HG03060 (cell line): Measurements from ENCODE around the gene PLN.

Source experiments
- ATAC-seq: cut with Tn5 transposase; IDR thresholded peaks from one replicate; pipeline ENCODE4 v1.9.1; 2021; ENCODE audit warnings: low read depth, moderate number of reproducible peaks; ENCODE audit not compliant: unreplicated experiment

Gene PLN

DNA sequence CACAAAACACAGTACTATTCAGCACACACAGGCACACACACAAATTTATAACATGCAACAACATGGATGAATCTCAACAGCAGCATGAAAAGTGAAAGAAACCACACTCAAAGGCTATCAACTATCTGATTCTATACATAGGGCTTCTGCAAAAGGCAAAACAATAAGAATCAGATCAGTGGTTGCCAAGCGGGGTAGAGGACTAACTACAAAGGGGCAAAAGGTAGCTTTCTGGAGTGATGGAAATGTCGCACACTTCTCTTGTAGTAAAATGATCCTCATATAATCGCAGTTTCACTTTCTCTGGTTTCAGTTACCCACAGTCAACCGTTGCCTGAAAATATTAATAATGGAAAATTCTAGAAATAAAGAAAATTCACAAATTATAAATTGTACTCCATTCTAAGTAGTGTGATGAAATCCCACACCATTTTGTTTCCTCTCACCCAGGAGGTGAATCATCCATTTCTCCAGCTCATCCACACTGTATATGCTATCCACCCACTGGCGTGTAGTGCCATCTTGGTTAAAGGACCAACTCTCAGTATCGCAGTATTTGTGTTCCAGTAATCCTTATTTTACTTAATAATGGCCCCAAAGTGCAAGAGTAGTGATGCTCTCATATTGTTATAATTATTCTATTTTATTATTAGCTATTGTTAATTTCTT, 12.8 kb upstream of the PLN start:
- ATAC-seq: no peak

GRCh38 chr6:118536478-118536877, 11.6 kb upstream of the PLN start:
- no peak for ATAC-seq

- no peak for ATAC-seq
Observed at GRCh38 chr6:118537574-118537973, 10.5 kb upstream of the PLN start.

GRCh38 chr6:118542184-118542952, 5.7 kb upstream of the PLN start:
- no peak for ATAC-seq

DNA sequence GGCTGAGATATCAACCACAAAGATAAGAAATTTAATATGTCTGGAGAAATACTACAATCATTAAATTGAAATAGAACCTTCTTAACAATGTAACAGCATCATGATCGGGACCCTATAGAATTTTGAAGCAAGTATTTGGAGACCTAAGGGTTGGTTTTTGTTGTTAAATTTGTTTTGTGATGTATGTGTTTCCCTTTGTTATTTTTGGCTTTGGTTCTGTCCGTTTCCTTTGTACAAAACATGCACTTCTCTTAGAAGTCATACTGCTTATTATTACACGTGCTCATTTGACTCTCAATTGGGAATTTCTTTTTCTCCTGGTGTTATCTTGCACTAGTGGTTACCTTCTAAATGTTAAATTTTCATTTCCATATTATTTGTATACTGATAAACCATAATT, 4.0 kb upstream of the PLN start:
- no peak for ATAC-seq

DNA sequence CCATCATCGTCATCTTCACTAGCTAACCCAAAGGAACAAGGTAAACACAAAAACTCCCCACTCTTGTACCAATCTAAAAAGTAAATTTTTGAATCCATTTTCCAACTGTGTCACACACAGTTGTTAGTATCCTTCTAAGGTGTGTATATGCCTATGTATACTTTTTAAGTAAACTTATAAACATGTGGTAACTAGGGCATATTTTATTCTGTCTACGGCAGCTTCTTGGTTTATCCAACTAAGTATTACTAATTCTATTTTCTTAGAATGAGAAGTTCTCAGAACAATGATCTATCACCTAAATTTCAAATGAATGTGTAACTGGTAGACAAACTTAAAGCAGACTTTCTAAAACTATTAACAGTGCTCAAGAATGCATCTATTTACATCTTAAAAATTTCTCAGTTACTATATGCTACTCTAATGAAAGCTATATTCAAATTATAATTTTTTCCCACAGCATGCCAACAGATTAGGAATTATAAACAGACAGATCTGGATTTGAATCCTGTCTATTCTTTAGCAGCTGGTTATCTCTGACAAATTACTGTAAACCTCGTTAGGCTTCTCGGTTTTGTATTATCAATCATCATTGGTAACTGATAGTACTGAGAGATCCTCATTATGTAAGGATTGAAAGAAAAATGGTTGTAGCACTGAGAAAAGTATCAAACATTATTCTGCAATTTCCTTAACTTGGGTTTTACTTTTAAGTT, 1.8 kb upstream of the PLN start:
- no peak for ATAC-seq

GRCh38 chr6:118546880-118547218, 1.2 kb upstream of the PLN start:
- ATAC-seq: no peak

GRCh38 chr6:118548613-118549012, 517 bp downstream of the PLN start:
- no peak for ATAC-seq

DNA sequence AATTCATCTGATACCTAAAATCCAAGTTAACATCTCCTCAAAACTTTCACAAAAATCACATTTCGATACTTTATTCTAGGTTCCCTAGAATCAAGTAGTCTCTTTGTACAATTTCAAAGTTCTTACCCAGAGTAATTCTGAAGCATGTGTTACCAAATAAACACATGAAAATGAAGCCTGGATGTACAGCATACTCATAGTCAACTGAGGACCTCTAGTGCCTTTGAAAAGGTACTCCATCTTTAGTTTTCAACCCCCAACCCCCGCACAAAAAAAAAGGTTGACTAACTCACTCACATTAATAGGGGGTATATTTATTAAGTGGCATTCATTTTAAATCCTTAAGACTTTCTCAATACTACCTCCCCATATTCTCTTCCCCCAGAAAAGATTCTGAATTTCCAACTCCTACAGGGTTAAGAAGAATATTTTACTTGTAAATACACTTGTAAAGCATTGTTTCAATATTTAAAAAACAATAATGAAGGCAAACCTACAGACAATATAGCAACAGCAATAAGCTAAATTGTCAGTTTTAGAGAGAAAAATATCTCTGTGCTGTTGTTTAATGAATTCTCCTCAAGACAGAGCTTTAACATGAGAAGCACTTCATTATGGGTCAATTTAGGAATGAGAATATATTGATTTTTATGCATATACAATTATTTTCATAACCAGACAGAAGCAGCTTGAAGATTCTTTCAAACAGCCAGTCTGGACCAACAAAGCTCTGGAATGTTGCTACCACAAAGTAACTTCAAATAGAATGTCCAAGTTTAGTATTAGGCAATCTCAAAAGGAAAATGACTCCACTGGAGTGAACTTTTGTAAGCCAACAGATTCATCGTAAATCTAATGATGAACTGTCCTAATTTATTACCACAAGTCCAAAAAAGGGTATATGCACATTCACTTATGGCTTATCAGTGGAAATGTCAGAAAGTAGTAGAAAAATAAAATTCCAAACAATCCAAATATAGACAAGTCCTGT, 3.3 kb downstream of the PLN start:
- peak; percentile 65 for ATAC-seq

- no peak for ATAC-seq
Observed at GRCh38 chr6:118553132-118553531, 5.0 kb downstream of the PLN start.

DNA sequence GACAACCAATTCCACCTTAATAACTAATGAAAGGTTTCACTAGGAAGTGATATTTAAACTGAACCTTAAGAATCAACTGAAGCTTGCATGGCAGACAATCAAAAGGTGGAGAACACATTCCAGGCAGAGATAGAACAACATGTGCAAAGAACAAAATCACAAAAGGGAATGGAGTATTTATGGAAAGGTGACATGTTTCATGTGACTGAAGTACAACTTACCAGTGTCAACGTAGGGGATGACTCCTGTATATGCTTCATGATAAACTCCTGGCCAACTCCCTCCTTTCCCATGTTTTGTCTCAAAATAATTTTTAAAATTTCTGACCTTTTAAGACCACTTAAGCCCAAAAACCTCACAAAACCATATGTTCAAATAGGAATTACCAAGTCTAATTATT, 6.6 kb downstream of the PLN start:
- ATAC-seq: no peak

DNA sequence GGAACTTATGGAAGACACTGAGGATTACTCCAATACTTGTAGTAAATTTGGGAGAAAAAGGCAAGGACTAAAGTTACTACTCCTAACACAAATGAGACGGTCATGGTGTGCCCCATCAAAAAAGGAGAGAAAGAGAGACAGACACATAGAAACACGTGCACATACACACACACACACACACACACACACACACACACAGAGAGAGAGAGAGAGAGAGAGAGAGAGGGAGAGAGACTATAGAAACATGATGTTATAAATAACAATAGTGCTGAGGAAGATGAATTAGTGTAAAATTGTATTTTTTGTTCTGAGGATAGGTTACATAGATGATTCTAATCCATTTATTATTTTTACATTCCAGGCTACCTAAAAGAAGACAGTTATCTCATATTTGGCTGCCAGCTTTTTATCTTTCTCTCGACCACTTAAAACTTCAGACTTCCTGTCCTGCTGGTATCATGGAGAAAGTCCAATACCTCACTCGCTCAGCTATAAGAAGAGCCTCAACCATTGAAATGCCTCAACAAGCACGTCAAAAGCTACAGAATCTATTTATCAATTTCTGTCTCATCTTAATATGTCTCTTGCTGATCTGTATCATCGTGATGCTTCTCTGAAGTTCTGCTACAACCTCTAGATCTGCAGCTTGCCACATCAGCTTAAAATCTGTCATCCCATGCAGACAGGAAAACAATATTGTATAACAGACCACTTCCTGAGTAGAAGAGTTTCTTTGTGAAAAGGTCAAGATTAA, 10.5 kb downstream of the PLN start:
- no peak for ATAC-seq

GRCh38 chr6:118559659-118560058, 11.6 kb downstream of the PLN start:
- ATAC-seq: peak; percentile 62

DNA sequence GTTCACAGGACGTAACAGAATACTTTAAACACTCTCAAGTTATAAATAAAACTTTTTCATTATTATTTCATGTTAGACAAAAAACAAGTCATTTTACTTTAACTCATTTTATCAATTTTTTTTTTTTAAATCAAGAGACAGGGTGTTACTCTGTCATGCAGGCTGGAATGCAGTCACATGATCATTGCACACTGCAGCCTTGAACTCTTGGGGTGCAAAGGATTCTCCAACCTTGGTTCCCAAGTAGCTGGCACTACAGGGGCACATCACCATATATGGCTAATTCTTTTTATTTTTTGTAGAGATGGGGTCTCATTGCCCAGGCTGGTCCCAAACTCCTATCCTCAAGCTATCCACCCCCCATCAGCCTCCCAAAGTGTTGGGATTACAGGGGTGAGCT, 14.2 kb downstream of the PLN start:
- no peak for ATAC-seq

GRCh38 chr6:118562959-118563358, 14.9 kb downstream of the PLN start:
- no peak for ATAC-seq

DNA sequence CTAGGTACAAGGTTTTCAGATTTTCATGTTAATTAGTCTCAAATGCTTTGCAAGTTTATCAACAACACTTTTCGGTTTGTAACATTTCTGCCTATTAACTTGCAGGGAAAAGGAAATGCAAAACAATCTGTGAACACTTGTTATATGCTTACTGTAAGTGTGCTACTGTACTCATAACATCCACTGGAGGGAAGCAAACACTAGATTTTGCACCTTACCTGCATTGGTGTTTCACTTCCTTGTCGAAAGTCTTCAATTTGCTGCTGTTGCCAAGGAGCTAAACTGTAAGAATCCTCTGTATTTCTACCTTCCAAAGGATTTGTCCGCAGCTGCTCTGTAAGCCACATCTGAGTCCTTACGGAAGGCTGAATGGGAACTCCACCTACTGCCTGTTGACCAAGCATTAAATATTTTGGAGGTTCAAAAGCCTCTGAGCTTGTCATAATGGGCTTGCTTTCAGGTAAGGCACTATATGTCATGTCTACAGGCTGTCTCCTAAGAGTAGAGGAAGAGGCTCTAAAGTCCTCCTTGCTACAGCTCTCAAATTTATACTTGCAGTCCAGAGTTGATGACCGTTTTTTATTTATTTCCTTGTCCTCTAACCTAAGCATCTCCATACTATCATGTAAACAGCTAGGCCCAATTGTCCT, 17.3 kb downstream of the PLN start:
- peak; percentile 97 for ATAC-seq

DNA sequence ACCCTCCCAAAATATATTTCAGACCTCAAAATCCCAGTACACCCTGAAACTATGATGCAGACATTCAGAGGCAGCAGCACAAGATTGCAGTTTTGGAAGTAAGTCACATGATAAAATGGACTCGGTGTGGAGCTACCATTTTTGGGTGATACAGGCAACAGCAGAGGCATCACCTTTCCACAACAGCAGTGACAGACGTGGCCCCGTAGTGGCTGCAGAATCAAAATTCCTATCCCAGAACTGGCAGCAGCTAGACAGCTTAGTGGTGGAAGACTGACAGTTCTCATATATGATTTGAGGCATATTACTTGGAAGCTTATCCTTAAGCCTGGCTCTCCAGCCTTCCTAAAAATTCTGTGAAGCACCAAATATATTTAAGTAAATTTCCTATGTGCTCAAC, 19.9 kb downstream of the PLN start:
- ATAC-seq: no peak

DNA sequence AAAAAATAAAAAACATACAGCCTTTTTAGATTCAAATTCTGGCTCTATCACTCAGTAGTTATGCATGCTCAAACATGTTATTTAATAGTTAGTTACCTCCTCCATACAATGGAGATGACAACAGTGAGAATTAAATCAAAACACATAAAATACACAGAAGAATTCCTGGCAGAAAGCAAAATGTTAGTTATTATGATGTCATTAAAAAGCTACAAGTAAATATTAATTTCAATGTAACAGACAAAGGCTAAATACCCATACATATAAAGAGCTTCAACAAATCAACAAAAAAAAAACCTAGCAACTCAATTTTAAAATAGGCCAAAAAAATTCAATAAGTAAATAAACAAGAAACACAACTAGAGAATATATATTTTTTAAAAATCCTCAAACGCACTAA, 21.4 kb downstream of the PLN start:
- ATAC-seq: no peak

GRCh38 chr6:118571121-118571520, 23.0 kb downstream of the PLN start:
- no peak for ATAC-seq
